ENCODE results near the gene FOSL1.

FOSL1 gene

DNA sequence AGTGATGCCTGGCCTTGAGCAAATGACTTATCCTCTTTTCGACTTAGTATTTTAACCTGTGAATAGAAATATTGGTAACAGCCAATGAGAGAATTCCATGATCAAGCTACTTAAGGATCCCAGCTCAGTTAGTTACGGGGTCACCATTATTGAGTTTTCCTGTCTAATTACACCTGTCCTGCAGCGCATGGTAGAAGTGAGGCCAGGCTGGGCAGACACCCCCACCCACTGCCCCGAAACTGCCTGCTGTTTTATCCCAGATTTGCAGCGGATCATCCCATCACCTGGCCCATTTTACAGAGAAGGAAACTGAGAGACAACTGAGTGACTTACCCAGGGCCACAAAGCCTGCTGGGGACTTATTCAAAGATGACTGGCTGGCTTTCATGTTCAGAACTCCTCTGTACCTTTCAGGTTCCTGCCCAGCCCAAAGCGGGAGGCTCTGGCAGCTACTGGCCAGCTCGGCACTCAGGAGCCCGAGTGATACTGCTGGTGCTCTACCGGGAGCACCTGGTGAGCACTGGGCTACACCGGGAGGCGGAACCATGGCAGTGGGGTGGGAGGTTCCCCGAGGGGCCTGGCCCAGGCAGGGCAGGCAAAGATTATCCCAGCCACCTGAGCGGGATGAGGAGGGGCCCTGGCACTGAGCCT, 38.5 kb downstream of the FOSL1 start:
- no peak for DNase-seq

DNA sequence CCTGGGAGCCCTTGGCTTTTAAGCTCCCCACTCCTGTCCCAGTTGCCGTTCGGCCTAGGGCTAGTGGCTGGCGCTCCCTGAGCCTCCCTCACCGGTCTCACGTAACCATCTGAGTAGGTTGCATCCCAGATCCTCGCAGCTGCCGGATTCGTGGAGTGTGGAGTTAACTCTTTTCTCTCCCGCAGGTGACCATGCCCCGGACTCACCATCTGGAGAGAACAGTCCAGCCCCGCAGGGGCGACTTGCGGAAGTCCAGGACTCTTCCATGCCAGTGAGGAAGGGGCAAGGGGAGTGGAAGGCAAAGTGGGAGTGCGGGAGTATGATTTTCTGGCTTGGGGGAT, 39.1 kb downstream of the FOSL1 start:
- no peak for DNase-seq

DNA sequence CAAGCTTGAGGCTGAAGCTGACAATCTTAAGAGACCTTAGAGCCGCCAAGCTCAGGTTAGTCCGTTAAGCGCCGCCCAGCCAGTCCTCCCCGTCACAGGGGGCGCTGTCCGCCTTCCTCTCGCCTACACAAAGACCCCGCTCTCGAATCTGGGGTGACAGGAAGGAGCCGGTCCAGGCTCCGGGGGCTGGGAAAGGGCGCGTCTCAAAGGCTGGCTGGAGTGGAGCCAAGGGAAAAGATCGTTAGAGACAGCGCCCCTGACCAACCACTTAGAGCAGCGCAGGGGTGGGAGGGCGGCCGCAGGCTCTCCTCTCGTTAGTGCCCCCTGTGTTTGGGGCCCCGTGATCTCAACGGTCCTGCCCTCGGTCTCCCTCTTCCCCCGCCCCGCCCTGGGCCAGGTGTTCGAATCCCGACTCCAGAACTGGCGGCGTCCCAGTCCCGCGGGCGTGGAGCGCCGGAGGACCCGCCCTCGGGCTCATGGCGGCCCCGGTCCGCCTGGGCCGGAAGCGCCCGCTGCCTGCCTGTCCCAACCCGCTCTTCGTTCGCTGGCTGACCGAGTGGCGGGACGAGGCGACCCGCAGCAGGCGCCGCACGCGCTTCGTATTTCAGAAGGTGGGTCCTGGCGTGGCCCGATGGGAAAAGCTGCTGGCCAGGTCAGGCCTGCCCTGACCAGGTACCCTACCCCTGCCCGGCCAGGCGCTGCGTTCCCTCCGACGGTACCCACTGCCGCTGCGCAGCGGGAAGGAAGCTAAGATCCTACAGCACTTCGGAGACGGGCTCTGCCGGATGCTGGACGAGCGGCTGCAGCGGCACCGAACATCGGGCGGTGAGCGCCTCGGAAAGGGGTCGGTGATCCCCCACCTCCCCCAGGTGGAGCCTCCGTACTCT, 39.7 kb downstream of the FOSL1 start, which contains the start of gene MUS81:
MUS81 (plus strand) TSS at position 156 of the 887 bp plus-strand sequence; CDS start at position 477, 321 bp downstream.
- peak; percentile 94 to 96 for DNase-seq

DNA sequence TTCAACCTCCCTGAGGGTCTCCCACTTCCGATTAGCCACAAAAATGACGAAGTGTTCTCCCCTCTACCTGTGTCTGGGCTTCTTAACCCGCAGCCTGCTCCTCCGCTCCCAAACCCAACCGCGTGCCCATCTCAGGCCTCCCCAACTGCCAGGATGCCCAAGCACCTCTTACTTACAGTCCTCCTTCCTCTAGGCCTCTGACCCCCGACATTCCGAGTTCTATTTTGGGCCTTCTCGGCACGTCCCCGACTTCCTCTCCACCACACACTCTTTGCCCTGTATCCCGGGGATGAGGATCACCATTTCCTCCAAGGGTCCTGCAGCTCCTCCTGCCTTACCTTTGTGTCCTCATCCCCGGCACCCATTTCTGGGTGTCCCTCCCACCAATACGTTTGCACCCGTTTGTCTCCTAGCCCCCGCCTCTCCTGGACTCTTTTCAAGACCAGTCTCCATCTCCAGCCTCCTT, 40.3 kb downstream of the FOSL1 start:
- no peak for DNase-seq

DNA sequence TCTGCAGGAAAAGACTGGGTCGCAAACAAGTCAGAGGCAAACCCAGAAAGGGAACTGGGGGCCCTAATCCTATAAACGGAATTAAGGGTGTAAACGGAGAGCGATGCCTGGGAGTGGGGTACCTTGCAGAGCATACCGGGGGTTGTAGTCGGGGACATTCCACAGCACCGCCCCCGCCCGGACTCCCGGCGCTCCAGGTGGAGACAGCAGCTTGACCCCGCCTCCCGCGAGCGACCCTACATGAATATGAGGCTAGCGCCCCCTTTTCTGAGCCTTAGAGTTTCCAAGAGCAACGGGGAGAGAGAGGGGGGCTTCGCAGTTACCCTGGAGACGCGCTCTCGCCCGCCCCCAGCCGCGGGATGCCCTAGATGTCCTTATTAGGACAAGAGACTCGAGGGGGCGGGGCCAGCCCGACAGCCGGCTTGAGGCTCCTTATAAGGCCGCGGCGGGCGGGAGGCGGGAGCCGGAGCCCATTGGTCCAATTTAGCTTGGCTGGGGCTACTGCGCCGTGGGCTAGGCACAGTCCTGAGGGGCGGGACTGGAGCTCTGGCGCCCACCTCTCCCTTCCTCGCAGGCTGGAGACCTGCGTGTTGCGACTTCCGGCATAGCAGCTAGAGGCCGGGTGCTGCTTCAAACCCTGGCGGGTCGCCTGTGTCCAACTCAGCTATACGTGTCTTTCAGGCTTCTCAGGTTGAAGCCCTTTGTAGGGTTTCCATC, 40.9 kb downstream of the FOSL1 start:
- DNase-seq = peak; percentile 97 to 98

DNA sequence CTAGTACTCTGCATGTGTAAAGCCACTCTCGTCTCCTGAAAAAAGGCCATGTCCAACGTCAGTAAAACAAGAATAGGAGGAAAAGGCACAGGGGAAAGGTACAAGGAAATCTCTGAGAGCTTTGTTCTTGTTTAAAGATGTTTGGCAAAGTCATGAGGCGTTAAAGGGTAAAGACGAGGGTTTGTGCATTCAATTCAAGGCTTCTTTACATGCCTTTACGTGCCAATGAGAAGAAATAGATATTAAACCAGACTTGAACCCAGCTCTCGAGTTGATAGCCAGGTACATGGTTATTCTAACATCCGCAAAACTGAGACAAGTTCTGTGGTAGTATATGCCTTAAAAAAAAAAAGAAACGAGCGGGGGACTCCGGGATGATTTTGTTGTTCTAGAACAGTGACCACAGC, 41.5 kb downstream of the FOSL1 start:
- no peak for DNase-seq

DNA sequence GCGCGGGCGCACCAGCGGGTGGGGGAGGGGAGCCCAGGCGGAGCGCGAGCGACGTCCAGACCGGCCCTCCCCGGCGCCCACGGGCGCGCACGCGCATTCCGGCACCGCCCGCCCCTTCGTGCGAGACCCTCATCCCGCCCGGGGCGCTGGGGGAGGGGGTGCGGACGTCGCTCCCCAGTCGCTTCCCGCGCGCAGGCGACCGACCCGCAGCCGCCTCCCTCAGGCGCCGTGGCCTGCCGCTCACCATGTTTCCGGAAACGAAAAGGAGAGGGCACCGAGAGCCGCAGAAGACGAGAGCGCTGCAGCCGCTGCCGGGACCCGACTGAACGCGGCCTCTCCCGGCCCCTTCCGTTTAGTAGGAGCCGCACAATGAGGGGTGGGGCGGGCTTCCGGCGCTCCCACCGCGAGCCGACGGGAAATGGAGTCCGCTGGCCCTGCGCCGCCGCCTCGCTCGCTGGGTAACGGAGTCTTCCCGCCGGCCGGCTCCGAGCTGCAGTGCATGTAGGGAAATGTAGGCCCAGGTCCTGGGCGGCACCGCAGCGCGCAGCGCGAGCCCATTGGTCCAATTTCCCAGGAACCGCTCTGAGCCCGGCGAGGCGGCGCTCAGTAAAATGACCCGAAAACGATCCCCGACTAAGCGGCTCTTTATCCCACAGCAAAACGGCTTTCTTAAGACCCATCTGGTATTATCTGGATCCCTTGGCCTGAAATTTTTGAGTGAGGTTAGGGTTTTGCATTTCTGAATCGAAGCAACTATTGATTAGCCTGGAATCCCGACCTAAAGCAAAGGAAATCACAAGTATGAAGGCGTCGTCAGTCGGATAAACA, 42.1 kb downstream of the FOSL1 start, which contains the start of gene CFL1:
CFL1 (minus strand) TSS at position 328 of the 828 bp plus-strand sequence; CDS start at position 247, 81 bp downstream.
- DNase-seq = peak; percentile 98

DNA sequence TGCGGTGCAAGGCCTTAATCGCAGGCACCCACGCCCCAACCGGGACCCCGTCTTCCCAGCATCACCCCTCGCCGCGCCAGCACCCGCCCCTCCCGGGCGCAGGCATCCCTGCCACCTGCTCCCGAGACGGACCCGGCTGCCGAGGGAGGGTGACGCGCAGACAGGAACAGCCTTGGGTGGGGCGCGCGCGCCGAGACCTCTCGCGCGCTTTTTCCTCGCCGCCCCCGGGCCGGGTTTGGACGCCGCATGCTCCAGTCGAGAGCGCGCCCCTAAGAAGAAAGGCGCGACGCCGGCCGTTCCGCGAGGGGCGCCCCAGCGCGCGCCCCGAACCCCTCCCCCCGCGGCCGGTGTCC, 42.7 kb downstream of the FOSL1 start:
- peak; percentile 42 to 63 for DNase-seq

DNA sequence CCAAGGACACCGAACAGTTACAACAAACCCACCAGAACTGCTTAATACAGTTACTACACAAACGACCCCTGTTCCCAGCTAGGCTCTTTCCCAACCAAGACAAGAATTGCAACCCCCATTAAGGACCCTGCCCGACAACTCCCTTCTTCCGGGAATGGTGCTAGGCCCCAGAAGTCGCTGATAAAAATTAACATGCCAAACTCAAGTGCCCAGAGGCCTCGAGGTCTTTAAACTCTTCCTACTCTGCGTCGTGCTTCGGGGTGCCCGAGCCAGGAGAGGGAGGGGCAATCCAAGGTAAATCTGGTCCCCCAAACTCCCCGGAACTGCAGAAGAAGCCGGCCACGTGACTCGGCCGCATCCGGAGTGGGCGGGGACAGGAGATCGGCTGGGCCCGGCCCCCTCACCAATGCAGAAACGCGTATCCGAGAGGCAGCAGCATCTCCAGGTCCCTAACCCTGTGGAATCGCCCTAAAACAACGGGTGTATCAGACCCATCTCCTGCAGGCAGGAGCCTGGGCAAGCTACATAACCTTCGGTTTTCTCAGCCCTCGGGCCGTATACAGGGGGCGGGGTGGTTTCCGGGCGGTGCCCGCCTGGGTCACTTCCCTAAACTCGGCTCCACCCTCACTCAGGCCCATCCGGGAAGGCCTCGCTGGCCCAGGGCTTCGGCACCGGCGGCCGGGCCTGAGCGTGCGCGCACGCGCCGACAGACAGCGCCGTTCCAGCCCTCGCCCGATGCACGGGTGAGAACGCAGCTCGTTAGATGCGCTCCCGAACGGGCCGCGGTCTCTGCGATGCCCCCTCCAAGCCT, 43.3 kb downstream of the FOSL1 start:
- peak; percentile 82 to 85 for DNase-seq

DNA sequence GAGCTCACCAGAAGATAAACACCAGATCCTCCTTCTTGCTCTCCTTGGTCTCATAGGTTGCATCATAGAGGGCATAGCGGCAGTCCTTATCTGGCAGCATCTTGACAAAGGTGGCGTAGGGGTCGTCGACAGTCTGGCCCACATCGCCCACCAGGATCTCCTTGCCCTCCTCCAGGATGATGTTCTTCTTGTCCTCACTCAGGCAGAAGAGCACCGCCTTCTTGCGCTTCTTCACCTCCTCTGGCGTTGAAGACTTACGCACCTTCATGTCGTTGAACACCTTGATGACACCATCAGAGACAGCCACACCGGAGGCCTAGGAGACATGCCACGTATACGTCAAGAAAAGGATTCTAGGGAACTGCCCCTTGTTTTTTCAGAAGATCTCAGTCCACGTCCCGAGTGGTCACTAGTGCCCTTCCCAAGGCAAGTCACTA, 44.2 kb downstream of the FOSL1 start:
- no peak for DNase-seq

DNA sequence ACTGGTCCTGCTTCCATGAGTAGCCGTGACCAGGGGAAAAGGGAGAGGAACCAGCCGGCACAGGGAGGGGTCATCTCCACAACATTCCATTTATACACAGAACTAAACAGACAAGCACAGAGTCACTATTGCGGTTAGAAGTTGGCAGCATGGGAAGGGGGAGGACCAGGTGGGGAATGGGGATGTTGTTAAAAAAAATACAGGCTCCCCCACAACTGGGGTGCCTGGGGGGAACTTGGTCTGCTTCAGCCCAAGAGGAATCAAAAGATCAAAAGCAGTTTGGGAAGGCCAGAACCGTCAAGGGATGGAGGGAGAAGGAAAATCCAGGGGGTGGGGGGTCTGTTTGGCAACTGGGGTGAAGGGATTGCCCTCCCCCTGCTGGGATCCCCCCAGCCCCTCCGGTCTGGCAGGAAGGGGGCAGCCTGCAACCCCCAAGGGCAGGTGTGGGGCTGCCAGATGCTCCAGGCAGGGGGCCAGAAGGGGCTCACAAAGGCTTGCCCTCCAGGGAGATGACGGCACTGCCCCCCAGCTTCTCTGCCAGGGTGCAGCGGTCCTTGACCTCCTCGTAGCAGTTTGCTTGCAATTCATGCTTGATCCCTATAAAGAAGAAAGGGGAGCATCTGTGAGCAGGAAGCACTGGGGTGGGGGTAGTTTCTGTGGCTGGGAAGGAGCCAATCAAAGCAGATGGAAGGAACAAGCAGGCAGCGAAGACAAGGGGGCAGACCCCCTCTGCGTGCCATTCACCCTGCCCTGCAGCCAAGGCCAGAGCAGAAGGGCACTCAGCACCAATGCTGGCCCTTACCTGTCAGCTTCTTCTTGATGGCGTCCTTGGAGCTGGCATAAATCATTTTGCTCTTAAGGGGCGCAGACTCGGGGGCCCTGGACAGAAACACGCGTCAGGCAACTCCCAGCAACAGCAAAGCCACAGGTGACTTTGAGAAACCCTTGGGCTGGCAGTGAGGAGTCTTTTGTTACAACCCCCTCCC, 45.0 kb downstream of the FOSL1 start:
- no peak for DNase-seq

DNA sequence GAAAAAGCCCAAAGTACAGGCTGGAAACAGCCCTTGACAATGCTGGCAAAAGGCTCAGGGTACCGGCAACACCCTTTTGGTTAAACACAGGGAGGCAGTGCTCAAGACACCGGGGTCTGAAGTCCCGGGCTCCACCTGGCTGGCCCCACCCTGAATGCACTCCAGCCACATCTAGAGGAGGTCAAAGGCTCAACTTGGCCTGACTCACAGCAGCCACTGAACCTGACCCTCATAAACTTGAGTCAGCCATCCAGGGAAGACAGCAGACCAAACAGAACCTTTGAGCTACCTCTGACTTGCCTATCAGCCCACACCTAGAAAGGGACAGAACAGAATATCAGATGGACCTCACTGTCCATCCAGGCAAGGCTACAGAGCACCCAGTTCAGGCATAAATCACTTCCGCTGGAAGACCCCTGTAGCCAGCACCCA, 46.0 kb downstream of the FOSL1 start:
- no peak for DNase-seq

DNA sequence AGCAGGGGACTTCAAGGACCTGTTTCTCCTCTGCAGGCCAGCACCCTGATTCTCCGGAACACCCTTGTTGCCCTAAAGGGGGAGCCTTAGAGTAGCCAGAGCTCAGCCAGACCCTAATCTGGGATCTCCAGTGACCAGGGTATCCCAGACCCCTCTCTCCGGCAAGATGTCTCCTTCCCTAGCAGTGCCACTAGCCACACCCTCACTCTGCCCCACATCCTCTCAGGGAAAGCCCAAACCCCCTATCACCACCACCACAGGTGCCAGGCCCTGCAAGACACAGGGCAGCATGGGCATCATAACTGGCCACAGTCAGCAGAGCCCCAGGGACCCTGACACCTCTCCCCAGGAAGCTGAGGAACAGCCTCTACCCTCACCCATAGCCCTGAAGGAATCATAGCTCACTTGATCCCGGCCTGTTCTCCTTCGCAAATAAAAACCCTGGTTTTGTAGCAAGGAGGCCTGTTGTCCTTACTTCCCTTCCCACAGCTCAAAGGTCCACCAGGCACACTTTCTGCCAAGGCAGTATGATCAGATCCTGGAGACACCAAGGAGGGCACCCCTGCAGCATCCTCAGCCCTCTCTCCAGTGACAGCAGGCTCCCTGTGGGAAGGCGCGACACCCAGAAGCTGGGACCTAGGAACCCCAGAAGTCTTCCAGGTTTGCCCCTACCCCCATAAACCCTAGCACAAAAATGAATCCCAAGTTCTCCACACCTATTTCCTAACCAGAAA, 46.8 kb downstream of the FOSL1 start:
- DNase-seq = no peak

DNA sequence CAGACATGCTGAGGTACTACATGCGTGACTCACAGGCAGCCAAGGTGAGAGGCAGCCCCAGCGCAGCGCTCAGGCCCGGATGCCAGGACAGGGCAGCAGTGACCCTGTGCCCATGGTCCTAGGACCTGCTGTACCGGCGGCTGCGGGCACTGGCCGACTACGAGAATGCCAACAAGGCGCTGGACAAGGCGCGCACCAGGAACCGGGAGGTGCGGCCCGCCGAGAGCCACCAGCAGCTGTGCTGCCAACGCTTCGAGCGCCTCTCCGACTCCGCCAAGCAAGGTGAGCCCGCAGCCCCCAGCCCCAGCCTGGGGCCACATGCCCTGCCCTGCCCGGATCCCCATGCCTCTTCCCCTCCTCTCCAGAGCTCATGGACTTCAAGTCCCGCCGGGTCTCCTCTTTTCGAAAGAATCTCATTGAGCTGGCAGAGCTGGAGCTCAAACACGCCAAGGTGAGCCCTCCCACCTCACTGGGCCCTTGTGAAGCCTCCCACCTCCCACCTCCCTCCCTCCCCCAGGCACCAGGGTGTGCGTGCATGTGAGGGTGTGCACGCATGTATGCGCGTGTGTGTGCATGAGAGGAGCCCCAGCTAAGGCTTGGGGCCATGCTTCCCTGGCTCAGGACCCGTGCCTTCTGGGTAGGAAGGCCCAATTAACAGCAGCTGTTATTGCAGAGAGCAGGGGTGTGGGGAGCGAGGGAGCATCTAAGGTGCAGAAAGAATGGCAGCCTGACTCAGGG, 47.5 kb downstream of the FOSL1 start:
- DNase-seq = no peak

DNA sequence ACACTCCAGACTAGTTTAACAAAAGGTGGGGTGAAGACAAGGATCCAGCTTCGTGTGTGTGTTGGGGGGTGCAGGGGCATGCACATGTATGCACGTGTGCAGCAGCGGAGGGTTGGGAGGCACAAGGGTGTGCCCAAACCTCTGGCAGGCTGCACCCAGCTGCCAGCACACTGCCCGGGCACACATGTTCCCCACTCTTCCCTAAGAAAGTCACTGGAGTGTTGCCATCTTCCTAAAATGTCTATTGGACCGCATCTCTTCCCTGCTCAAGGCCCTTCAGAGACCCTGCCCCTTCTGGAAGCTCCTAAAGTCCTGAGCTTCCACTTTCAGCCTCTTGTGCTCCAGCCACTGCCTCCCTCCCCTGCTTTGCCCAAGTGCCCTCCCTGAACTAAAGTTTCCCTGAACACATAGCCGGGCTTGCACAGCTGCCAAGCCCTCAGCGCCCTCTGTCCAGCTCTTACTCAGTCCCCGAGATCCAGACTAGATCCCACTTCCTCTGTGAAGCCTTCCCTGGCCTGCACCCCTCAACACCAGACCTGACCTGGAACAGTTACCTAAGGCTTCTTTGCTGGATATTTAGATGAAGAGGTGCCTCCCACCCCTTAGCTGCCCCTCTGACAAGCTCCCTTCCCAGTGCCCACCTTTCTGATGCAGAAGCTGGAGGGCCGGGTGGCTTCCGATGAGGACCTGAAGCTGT, 48.2 kb downstream of the FOSL1 start:
- DNase-seq = no peak

DNA sequence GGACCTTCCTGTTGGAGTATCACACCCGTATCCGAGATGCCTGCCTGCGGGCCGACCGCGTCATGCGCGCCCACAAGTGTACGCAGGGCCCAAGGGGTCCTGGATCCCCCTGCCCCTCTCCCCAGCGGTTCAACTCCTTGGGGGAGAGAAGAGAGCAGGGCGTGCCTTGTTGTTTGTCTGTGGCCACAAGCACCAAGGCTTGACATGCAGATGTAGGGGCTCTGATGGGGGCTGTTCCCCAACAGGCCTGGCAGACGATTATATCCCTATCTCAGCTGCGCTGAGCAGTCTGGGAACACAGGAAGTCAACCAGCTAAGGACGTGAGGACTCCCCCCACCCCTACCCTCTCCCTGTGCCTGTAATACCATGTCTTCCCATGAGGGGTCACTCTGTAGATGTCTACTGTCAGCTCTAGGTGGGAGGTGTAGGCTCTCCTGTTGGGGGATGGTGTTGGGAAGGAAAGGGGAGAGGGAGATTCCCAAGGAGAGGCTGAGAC, 49.1 kb downstream of the FOSL1 start:
- peak in 1 of 2 donors; percentile 27 for DNase-seq

DNA sequence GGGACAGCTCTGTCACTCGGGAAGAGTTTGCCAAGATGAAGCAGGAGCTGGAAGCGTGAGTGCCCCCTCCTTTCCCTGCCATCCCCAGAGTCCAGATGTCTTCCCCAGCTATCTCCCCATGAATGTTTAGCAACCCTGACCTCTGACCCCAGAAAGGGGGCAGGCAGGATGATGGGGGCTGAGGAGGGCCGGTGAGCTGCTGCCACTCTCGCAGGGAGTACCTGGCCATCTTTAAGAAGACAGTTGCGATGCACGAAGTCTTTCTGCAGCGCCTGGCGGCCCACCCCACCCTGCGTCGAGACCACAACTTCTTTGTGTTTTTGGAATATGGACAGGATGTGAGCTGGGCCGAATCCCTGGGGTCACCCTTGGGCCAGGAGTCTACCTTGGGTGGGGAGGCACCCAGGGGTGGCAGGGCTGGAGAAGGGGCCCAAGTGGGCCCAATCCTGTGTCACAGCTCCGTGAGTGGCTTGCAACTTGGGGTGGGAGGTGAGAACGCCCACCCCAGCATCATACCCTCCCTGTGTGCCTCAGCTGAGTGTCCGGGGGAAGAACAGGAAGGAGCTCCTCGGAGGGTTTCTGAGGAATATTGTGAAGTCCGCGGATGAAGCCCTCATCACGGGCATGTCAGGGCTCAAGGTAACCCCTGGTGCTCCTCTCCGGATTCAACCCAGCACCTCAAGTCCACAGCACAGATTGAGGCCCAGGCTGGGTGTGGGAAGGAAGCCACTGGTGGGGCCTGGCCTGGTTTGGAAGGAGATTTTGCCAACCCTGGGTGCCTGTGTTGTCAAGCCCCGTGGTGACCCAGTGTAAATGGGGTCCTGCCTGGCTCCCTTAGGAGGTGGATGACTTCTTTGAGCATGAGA, 49.7 kb downstream of the FOSL1 start:
- no peak for DNase-seq
